Progenitor cell of endocrine pancreas (in vitro differentiated cells): Measurements from ENCODE around the gene VMAC. TPM values are rescaled to one million over a fixed set of nuclear protein-coding genes. Genes with fewer than 3 reads are reported as not detected.

Experiments
- DNase-seq: peaks from one replicate; pipeline ENCODE4 v3.0.0; 2021; ENCODE audit warnings: low spot score; ENCODE audit not compliant: unreplicated experiment
- H3K27ac Mint-ChIP-seq: 2 replicates; pipeline ENCODE4 v1.8.0; 2021; ENCODE audit warnings: mild to moderate bottlenecking, moderate library complexity, mixed read lengths
- H3K27me3 Mint-ChIP-seq: 2 replicates; pipeline ENCODE4 v1.8.0; 2021; ENCODE audit warnings: mixed read lengths
- H3K36me3 Mint-ChIP-seq: 2 replicates; pipeline ENCODE4 v1.8.0; 2022; ENCODE audit warnings: mixed read lengths; ENCODE audit not compliant: insufficient read depth
- H3K4me1 Mint-ChIP-seq: 2 replicates; pipeline ENCODE4 v1.8.0; 2021; ENCODE audit warnings: low read depth, mixed read lengths
- H3K4me3 Mint-ChIP-seq: 2 replicates; pipeline ENCODE4 v1.8.0; 2021; ENCODE audit warnings: low read depth, mild to moderate bottlenecking, moderate library complexity, mixed read lengths
- H3K9me3 Mint-ChIP-seq: 2 replicates; pipeline ENCODE4 v1.8.0; 2021; ENCODE audit warnings: low read depth, mixed read lengths
- total RNA-seq: library from RNA; stranded (reverse); gene quantifications from 2 replicates; pipeline ENCODE4 v1.2.1, GENCODE V29; 2021
- TF ChIP-seq, protein P1 (sequence below): fragments of 200-600 bp; sonication (generic); IDR thresholded peaks from one replicate; pipeline ENCODE4 v1.5.0; 2021; ENCODE audit warnings: antibody characterized with exemption, mild to moderate bottlenecking; ENCODE audit not compliant: unreplicated experiment

VMAC gene
- total RNA-seq, 1 donor from 2014 or later: 15.2 TPM

DNA sequence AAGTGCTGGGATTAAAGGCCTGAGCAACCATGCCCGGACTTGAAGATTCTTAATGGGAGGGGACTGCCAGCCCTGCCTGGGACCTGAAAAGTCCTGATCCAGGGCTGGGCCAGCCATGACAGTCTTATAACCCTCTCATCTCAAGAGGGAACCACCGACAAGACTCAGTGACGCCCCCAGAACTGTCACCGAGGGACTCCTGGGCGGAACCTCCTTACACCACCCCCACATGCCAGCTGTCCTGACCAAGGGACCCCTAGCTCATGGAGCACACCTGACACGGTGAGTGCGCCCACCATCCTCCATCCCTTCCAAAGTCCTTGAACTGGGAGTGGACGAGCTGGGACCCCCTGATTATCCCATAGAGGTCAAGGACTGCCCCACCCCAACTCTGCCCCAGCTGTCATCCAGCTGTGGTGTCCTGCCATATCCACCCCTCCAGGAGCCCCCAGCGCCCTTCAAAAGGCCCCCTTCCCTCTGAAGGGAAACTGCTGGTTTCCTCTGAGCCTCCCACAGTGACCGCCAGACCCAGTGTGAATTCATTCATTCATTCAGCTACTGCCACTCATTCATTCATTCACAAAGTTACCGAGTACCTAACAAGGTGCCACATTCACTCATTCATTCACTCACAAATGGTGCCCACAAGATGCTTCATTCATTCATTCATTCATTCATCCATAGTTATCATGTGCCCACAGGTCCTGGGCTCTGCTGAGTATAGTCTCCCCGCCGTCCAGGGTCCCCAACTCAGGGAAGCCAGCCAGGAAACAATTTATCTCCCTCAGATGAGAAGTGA lies 4.7 kb upstream of the VMAC start:
- no peak overlapping the region for H3K4me3 Mint-ChIP-seq

DNA sequence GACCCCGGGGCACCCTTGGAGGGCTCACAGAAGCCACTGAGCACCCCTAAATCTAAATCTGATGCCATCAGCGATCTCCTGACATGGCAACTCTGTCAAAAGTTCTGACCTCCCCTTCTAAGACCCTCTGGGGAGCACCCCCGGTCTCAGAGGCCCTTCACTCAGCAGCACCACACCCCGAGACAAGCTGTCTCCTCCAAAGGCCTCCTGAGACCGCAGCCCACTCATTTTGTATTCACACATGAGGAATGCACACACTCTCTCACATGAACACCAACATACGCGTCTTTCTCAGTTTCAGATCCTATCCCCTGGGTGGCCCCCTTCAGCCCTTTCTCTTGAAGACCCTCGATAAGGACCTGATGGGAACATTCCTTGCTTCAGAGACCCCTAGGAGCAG lies 3.7 kb upstream of the VMAC start:
- peak overlapping the region; percentile 81 for H3K27ac Mint-ChIP-seq
- H3K27me3 Mint-ChIP-seq: no peaks in the 10 kb centered on the region
- H3K4me1 Mint-ChIP-seq: peaks cover 6% of the 10 kb centered on the region
- TF ChIP-seq, protein P1, sequence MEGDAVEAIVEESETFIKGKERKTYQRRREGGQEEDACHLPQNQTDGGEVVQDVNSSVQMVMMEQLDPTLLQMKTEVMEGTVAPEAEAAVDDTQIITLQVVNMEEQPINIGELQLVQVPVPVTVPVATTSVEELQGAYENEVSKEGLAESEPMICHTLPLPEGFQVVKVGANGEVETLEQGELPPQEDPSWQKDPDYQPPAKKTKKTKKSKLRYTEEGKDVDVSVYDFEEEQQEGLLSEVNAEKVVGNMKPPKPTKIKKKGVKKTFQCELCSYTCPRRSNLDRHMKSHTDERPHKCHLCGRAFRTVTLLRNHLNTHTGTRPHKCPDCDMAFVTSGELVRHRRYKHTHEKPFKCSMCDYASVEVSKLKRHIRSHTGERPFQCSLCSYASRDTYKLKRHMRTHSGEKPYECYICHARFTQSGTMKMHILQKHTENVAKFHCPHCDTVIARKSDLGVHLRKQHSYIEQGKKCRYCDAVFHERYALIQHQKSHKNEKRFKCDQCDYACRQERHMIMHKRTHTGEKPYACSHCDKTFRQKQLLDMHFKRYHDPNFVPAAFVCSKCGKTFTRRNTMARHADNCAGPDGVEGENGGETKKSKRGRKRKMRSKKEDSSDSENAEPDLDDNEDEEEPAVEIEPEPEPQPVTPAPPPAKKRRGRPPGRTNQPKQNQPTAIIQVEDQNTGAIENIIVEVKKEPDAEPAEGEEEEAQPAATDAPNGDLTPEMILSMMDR: no peak
- no peak for DNase-seq
- peak overlapping the region; percentile 25 for H3K4me3 Mint-ChIP-seq
- peaks cover 2% of the 10 kb centered on the region for H3K36me3 Mint-ChIP-seq
- no peaks in the 10 kb centered on the region for H3K9me3 Mint-ChIP-seq

More for the DNA sequence above, 4.7 kb upstream of the VMAC start:
- TF ChIP-seq, protein P1: no peak
- Mint-ChIP-seq H3K9me3 (no peaks in the 10 kb centered on the region), H3K36me3 (peaks cover 5% of the 10 kb centered on the region), H3K4me1 (peaks cover 6% of the 10 kb centered on the region), H3K27me3 (no peaks in the 10 kb centered on the region), H3K27ac (no peak overlapping the region)
- DNase-seq: no peak

DNA sequence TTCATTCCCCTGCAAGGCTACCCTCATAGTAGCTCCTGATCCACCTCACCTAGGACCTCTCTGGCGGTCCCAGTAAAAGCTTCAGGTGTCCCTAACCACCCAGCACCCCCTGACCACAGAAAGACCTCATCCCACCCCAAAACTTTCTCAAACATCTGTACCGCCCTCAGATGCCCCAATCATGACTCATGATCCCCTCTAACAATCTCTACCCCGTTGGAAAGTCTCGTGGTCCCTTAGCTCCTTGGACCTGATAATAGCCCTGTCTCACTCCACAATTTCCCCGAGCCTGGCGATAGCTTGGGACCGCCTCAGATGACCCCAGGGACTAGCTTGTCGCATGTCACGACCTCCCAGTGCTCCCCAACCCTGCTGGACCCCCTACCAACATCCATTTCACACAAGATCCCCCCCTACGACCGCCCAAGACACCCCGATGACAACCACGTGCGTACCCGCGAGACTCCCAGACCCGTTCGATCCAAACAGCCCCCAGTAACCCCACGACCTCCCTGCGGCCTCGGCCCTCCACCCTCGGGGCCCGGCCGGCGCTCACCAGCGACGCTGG lies 1.5 kb upstream of the VMAC start:
- TF ChIP-seq, protein P1: no peak
- Mint-ChIP-seq H3K4me3 (peak overlapping the region; percentile 92), H3K27ac (peak overlapping the region; percentile 99), H3K36me3 (peaks cover 4% of the 10 kb centered on the region), H3K27me3 (no peaks in the 10 kb centered on the region), H3K4me1 (peaks cover 6% of the 10 kb centered on the region), H3K9me3 (no peaks in the 10 kb centered on the region)
- DNase-seq: no peak

DNA sequence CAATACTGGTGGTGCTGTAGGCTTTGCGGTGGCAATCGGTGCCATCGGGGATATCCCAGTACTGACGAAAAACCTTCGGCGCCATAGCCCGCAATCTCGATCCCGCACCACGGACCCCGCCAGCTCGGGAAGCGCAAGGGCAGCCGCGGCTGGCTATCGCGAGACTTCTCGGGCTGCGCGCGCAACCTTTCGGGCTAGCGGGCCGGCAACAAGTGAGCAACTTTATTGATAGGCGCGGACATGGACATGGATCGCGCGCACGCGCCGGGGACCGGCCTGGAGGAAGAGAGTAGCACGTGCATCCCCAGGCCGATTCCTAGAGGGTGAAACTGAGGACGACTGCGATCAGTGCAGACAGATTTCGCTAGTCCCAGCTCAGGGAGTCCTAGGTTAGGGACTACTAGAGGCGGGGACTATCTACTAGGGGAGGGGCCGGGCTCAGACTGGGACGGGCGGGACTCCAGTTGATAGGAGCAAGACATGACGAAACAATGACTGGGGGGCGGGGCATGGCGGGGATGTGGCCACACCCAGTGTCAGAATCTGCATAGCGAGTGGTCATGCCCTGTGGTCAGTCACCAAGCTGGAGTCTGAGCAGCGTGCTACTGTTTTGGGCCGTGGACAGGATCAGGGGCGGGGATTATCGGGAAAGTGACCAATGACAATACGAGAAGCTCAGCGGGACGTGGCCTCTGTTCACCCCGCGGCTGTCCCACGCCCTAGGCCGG lies 884 bp upstream of the VMAC start, which contains the start of gene NDUFA11:
Gene NDUFA11 (minus strand): TSS at position 167 of the 728 bp plus-strand sequence. CDS start 82 bp downstream, at position 85.
- Mint-ChIP-seq H3K9me3 (no peaks in the 10 kb centered on the region), H3K27me3 (no peaks in the 10 kb centered on the region), H3K4me3 (peak within 1 kb of the TSS; percentile 92), H3K27ac (peak within 1 kb of the TSS; percentile 99), H3K36me3 (peaks cover 4% of the 10 kb centered on the region), H3K4me1 (peaks cover 6% of the 10 kb centered on the region)
- TF ChIP-seq, protein P1: no peak
- peak; percentile 95 for DNase-seq

DNA sequence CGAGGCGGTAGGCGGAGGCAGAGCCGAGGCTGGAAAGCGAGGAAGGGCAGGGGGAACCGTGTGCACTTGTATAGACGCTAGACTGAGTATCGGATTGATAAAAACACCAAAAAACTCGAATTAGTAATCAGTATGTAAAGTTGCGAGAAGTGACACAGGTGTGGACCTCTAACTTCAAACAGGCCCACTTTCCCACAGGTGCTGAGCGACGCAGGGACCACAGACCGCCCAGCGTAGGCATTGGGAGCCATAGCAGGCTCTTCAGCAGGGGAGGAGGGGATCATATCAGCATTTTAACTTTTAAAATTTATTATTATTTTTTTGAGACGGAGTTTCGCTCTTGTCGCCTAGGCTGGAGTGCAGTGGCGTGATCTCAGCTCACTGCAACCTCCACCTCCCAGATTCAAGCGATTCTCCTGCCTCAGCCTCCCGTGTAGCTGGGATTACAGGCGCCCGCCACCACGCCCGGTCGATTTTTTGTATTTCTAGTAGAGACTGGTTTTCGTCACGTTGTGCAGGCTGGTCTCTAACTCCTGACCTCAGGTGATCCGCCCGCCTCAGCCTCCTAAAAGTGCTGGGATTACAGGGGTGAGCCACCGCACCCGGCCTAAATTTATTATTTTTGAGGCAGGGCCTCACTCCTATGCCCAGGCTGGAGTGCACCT lies 574 bp downstream of the VMAC start:
- Mint-ChIP-seq H3K27ac (peak overlapping the region; percentile 85), H3K9me3 (no peaks in the 10 kb centered on the region), H3K4me1 (peaks cover 10% of the 10 kb centered on the region), H3K4me3 (peak overlapping the region; percentile 92), H3K36me3 (peaks cover 4% of the 10 kb centered on the region), H3K27me3 (no peaks in the 10 kb centered on the region)
- DNase-seq: no peak
- TF ChIP-seq, protein P1: no peak
